Endometrial microvascular endothelial cells (primary cell): ENCODE results near the gene HOXD4. TPM values are rescaled to one million over a fixed set of nuclear protein-coding genes. Genes with fewer than 3 reads are reported as not detected.

Experiments
- in situ Hi-C: cut with HindIII; loops from 2 replicates; pipeline ENCODE4 v1.10.0; 2017; ENCODE audit warnings: low sequenced_read_pairs, low pct_unique_long_range_greater_than_20kb; ENCODE audit errors: inconsistent ontology term
- total RNA-seq: library from RNA; depleted of rRNA; stranded (reverse); fragments of >200 nt; gene quantifications from one replicate; pipeline ENCODE4 v1.2.3, GENCODE V29; 2015; ENCODE audit errors: inconsistent ontology term

Gene HOXD4
- total RNA-seq, 1 donor from 2014 or later = 18.7 TPM

DNA sequence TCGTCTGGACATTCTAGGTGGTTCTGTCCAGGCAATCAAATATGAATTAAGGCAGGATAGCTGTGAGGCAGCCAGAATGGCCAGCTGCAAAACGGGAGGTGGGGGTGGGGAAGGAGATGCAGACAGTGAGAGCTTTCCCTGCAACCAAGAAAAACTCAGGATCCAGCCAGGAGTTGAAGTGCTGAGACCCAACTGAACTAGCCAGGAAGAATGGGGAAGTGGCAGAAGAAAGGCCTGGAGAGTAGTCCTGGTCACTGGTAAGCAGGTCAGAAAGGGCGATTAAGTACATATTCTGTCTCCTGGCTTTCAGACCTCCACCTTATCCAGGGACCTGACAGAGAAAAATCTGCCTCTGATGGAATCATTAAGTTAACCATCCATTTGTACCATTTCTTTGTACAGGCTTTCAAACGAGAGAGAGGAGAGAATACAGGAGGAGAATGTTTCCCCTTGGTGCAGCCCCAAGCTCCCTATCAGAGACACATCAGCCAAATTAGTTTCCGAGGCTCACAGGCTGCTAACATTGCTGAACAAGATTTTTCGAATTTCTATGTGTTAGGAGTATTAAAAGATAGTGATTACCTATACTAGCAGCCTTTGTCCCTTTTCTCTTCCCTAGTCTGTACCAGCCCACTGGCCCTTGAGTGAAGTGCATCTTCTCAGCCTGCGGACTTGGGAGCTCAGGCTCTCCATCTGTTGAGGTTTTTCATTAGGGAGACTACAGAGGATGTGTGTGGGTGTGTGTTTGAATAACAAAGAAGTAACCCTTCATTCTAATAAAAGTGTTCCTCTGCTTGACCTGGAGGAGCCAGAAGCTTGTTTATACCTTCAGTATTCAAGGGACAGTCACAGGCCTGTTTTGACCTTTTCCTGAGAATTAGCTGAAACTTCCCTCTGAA is 24.6 kb downstream of the HOXD4 start:
- in situ Hi-C loops = no loop called here

DNA sequence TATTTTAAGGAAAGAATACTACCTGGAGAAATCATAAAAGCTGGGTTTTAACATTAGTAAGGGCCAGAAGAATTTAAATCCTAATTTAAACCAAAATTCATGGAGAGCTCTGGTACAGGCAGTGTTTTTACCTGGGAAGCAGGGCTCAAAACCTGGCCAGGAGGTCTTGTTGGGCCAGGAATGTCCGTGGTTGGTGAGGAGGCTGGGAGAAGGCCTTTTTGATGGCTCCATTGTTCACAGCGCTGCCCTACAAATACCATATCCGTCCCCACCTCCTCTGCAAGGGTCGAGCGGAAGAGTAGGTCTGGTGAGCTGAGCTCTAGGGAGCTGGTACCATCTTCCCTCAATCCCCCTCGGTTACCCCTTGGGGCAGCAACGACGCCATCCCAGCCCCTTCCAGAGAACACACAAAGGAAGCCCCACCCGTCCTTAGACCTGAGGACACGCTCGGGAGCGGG is 26.3 kb downstream of the HOXD4 start:
- in situ Hi-C loops = no loop called here

DNA sequence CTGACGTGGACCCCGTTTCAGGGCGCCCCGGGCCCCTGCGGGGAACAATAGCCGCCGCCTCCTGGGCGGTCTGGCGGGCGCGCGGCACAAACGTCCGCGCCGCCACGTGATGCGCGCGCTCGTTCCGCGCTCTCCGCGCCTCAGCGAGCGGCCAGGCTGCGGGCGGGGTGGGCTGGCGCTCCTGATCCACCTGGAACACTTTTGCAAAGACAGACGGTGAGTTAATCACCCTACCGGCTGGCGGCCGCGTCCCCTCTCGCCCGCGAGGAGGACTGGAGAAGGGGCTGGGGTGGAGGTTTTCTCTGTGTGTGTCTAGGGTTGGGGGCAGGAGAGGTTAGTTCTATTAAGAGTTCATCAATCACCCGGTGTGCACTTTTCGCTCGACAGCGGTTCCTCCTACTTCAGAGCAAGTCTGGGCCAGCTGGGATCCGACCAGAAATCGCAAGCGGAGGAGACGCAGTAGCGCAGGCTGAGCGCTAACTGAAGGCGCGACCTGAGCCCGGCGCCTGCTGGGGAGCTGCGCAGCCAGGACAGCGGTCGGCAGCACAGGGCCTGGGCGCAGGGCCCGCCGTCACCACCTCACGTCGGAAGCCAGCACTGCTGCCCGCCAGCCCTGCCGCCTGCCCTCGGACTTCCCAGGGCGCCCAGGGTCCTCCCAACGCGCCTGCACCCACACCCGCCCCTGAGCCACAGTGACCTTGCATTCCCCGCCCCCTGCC is 26.8 kb downstream of the HOXD4 start:
- in situ Hi-C loops = no loop called here

DNA sequence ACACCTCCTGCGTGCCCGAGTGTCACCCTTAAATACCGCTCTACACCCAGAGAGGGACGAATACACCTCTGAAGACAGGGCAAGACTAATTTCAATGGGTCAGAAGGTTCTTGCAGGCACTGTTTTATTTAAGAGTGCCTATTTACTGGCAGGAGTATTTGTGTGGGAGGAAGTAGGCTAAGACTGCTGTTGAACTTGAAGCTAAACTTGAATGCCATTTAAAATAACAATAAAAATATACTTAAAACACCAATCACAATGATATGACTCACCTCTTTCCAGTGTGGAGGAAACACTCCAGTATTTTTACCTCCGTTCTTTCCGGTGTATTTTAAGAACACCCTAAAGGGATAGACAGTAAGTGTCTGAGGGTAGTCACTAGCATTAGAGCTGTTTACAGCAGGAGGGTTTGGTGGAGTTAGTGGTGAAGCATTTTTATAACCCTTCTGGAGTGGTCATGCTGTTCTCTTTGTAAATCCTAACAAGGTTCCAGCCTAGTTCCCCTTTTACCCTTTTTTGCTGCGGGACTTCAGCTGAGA is 27.5 kb downstream of the HOXD4 start:
- in situ Hi-C loops = no loop called here

DNA sequence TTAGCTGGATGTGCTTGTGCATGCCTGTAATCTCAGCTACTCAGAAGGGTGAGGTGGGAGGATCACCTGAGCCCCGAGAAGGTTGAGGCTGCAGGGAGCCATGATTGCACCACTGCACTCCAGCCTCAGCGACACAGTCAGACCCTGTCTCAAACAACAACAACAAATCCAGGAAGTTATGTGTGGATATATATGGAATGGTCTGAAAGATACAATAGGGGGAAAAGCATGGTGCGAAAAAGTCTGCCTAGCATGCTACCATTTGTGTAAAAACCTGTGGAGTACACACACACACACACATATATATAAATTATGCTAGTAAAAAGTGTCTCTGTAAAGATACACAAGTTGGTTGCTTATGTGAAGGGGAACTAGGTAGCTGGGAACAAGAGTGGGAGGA is 30.2 kb downstream of the HOXD4 start:
- in situ Hi-C loops = no loop called here

DNA sequence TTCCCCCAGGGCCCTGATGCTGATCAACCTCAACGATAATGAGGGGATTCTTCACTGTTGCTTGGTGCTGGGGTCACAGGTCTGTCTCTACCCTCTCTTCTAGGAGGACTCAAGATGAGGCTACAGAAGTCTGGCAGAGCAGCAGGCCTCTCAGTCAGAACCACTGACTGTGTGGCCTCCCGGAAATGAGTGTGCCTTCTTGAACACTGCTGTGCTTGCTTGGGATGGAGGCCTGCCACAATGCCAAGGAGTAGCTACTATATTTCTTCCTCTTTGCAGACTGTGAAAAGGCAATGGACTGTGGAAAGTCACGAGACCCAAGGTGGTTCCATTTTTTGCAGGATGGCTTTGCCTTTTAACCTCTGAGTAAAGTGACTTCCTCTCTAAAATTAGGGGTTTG is 31.3 kb downstream of the HOXD4 start:
- in situ Hi-C loops = no loop called here

DNA sequence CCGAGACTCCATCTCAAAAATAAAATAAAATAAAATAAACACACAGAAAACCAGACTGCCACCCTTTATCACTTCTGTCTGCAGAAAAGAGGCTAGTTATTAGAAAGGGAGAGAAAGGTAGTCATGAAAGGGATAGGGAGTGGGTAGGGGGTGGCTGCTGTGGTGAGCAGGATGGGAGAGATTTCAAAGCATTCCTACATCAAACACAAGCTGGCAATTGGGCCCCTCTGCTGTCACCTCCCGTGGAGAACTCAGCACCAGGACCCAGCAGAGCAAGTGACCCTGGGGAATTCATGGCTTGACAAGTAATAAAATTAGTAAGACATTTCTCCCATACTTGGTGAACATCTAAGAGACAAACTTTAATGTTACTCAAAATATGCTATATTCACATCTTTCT is 33.4 kb downstream of the HOXD4 start:
- in situ Hi-C loops = no loop called here

DNA sequence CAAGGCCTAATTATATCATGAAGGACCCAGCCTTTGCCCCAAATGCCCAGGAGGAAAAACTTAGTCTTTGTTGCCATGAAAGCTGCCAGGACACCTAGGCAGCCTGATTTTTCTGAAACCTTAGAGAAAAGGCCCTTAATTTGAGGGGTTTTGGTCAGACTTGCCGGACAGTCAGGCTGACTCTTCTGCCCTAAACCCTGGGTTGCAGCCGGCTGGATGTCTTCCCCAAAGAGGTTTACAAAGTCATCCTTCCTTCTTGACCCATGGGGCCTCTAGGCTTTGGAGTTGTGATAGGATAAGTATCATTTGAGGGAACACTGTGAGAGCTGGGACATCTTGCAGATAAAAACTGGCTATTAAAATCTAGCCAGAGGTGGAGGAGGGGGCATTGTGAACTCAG is 34.7 kb downstream of the HOXD4 start:
- in situ Hi-C loops = no loop called here

DNA sequence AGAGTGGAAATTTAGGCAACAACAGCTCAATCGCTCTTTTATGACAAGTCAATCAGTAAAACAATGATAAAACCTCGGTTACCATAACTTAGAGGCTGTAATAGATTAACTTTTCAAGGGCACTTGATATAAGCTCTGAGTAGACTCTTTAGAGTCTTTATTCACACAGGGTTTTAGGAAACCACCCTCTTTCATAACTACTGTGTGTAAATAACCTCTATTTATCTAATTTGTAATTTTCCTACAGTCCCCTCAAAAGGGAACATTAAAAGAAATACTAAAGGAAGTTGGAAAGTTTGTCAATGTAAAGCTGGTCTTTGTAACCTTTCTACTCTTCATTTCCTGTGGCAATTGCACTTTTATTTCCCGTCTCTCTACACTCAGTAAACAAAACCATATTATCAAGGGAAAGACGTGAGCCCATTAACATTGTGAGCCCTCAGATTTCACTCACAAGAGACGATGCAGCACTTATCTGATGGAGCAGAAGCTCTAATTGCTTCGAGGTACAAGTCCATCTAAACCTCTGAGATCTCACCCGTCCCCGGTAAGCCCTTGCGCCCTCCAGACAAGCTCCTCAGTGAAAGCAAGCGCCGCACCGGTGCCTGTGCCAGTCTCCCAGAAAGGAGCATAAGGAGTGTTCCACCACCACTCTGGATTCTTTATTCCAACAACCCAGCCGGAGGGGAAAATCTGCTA is 36.0 kb downstream of the HOXD4 start:
- in situ Hi-C loops = no loop called here

DNA sequence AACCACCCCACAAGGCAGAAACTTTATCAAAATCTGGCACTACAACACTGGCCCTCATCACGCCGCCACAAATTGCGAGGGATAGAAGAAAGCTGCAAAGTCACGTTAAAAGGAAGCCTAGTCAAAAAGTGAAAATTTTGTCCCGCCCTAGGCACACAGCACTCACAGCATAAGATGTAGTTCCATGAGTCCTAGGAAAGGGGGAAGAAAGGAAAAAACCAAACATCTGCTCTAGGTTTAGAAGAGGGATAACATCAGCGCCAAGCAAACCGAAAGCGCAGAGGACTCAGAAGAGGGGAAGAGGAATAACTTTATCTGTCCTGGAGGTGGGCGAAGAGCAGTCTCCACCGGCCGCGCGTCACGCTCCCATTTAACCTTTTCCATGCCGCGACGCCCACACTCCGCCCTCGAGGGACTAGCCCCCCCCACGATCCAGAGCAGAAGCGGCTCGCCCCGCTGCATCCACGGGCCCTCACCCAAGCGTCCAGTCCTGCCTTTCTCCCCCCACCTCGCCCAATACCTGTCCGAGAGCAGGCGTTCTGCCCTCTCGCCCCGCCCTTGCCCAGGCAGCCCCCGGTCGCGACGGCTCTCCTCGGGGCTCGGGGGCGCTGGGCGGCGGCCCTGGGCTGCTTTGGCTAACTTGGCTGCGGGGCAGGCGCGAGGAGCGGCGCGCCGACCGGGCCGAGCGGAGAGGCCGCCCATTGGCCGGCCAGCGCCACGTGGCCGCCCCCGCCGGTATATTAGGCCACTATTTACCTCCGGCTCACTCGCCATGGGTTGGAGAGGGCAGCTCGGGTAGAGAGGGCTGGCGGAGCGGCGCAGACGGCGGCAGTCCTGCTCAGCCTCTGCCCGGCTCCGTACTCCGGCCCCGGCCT is 36.8 kb downstream of the HOXD4 start, which contains the start of gene HOXD1:
TSS of gene HOXD1 (plus strand) at position 770 of the 875 bp plus-strand sequence. CDS start 134 bp downstream, outside the sequence.
- in situ Hi-C loops = no loop called here

DNA sequence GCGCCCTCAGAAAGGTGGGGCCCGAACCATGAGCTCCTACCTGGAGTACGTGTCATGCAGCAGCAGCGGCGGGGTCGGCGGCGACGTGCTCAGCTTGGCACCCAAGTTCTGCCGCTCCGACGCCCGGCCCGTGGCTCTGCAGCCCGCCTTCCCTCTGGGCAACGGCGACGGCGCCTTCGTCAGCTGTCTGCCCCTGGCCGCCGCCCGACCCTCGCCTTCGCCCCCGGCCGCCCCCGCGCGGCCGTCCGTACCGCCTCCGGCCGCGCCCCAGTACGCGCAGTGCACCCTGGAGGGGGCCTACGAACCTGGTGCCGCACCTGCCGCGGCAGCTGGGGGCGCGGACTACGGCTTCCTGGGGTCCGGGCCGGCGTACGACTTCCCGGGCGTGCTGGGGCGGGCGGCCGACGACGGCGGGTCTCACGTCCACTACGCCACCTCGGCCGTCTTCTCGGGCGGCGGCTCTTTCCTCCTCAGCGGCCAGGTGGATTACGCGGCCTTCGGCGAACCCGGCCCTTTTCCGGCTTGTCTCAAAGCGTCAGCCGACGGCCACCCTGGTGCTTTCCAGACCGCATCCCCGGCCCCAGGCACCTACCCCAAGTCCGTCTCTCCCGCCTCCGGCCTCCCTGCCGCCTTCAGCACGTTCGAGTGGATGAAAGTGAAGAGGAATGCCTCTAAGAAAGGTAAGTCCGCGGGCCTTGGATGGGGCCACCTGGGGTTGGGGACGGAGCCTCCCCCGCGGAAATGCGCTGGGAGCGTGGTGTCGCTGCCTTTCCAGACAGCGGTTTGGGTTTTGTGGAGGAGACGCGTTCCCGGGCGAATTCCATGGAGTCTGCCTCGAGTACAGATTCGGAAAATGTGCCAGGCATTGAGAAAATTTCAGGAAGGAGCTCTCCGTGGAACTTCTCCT is 37.7 kb downstream of the HOXD4 start:
- in situ Hi-C loops = no loop called here

DNA sequence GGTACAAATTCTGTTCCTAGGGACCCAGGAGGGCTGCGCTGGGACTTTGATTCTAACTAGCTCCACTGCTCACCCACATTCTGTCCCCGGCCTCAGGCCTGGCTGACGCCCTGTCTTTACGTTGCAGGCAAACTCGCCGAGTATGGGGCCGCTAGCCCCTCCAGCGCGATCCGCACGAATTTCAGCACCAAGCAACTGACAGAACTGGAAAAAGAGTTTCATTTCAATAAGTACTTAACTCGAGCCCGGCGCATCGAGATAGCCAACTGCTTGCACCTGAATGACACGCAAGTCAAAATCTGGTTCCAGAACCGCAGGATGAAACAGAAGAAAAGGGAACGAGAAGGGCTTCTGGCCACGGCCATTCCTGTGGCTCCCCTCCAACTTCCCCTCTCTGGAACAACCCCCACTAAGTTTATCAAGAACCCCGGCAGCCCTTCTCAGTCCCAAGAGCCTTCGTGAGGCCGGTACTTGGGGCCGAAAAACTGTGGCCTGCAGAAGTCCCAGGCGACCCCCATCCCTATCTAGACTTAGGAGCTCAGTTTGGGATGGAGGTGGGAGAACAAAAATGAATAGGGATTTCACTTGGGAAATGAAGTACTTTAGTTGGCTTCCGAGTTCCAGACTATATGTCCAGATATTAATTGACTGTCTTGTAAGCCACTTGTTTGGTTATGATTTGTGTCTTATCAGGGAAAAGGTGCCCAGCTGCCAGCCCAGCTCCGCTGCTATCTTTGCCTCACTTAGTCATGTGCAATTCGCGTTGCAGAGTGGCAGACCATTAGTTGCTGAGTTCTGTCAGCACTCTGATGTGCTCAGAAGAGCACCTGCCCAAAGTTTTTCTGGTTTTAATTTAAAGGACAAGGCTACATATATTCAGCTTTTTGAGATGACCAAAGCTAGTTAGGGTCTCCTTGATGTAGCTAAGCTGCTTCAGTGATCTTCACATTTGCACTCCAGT is 38.6 kb downstream of the HOXD4 start:
- in situ Hi-C loops = no loop called here

DNA sequence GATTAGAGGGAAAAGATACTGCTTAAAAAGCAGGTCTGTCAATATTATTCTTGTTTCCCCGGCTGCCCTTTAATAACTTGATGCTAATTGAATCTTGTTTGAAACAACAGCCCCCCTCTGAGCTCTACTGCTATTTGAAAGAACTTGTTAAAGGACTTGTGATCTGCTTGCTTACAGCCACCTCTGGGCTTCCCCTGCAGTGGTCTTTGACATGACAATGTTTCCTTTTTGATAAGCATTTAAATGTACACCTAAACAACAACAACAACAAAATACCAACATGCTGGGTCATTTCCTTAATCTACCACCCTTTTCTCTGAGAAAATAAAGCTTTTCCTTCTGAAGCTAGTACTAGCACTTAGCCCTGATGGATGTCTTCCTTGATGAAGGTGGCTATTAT is 41.0 kb downstream of the HOXD4 start:
- in situ Hi-C loops = no loop called here

DNA sequence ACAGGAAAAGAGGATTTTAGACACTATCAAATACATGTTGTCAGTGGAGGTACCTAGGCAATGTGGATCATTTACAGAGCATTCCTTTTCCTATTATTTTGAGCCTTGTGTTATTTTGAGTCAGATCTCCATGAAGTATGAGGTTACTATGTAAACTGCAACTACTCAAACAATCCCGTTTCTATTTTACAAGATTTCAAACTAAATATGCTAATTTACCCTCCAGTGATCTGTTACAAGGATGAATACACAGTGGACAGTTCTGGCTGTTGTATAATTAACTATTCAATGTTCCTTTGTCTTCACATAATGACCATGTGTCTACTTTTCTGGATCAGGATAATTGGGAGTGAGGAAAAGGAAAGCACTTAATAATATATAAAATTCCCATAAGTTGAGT is 41.7 kb downstream of the HOXD4 start:
- in situ Hi-C loops = no loop called here

DNA sequence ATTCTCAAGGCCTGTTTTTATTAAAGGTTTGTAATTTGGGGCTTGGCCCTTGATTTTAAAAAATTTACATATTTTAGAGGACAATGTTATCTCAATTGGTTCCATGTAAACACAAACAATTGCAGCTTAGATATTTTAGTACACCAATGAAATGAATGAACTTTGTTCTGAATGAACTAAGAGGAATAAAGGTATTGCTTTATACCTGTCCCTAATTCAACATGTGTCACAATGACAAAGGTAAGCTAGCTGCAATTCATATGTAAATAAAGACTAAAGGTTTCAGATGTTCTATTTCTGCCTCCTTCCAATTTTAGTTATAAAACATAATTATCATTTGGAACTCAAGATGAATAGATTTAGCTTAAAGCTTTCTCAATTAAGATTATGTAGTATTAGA is 48.6 kb downstream of the HOXD4 start:
- in situ Hi-C loops = no loop called here

DNA sequence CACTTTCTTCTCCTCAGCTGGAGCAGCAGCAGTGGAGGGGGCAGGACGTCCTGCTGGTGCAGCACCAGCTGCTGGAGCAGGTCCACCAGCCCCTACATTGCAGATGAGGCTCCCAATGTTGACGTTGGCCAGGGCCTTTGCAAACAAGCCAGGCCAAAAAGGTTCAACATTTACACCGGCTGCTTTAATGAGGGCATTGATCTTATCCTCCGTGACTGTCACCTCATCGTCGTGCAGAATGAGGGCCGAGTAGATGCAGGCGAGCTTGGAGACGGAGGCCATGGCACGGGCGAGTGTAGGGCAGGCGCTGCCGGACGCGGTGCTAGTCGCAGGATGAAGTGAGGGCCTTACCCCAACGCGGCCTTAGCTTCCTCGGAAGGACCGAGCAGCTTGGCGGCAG is 49.6 kb downstream of the HOXD4 start:
- in situ Hi-C loops = no loop called here
